ENCODE measurements around the gene SGCE. TPM values are rescaled to one million over a fixed set of nuclear protein-coding genes. Genes with fewer than 3 reads are reported as not detected.

SGCE gene
- total and polyA plus RNA-seq, 9 of the 15 experiments (the other 6 are each of a cell fraction or from before 2014, with no cell fraction given), result 0.09 to 0.46 (median 0.28) TPM; not detected in 5

DNA sequence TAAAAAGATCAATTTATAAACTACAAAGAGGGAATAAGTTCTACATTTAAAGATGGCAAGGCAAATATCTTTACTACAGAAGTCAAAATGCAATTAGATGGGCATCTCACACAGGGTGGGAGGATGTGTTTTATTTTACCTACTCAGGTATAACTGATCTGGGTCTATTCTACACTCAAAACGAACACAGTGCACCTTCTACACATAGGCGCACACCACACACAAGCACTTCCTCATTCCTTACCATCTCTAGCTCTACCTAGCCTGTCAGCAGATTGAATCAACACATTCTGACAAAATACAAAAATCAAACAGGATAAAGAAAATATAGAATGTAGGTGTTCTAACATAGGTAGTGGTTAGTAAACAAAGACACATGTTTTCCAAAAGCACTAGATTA is 64.8 kb downstream of the SGCE start:
- no TSS peak for BruUV-seq (replicated peaks)
- Histone ChIP-seq H3K4me1 (replicated peaks in 1 of 2; ENCODE audit: control insufficient read depth in 2 of 2, insufficient read depth in 2 of 2, low read length in 2 of 2) (no peaks in the 10 kb centered on the region), H3K9me1 (ENCODE audit: control insufficient read depth, insufficient read depth, low read length) (no peaks in the 10 kb centered on the region), H4K20me1 (replicated peaks; ENCODE audit: control insufficient read depth, insufficient read depth, low read length) (no peaks in the 10 kb centered on the region), H3K27ac (ENCODE audit: extremely low read depth, low read depth, low read length) (no peak overlapping the region), H3K9me3 (replicated peaks; ENCODE audit: control insufficient read depth, insufficient read depth, low read depth, low read length) (no peaks in the 10 kb centered on the region), H3K9ac (ENCODE audit: insufficient read depth in 1 of 2, low read depth in 2 of 2, low read length in 2 of 2) (no peak overlapping the region), H3K4me3 (no peak overlapping the region), H3K36me3 (ENCODE audit: control insufficient read depth, insufficient read depth, low read length) (no peaks in the 10 kb centered on the region), H3K27me3 (ENCODE audit: control insufficient read depth in 2 of 2, insufficient read depth in 2 of 2, low read length in 2 of 2) (no peaks in the 10 kb centered on the region), H3K79me2 (ENCODE audit: control insufficient read depth, insufficient read depth, low read length) (no peaks in the 10 kb centered on the region), H2AFZ (ENCODE audit: low read depth, low read length) (no peak overlapping the region), H3K4me2 (ENCODE audit: insufficient read depth, low read length) (no peak overlapping the region)
- ChIA-PET POLR2A (no interaction called here), CTCF (ENCODE audit: low intra/inter-chr PET ratio) (no interaction called here)
- no peak for DNase-seq (ENCODE audit: extremely low read depth in 1 of 4, low spot score in 3 of 4)
- no peak for FAIRE-seq
- 0% methylated on average over 2 of the region's 2 CpGs for WGBS (ENCODE audit: insufficient coverage, low coverage, missing lambda C conversion rate)
- TF ChIP-seq TAF9B (IDR thresholded peaks at IDR 0.05; ENCODE audit: partially characterized antibody) (no peak), SPI1 (IDR thresholded peaks at IDR 0.05; ENCODE audit: borderline replicate concordance, low read depth, low read length) (peak; percentile 64; the same call in 1 of the 2 replicates)
- in situ Hi-C loops (cut with MboI), result no loop called here
- ATAC-seq, result no peak
- intact Hi-C loops (cut with micrococcal nuclease), result no loop called here

DNA sequence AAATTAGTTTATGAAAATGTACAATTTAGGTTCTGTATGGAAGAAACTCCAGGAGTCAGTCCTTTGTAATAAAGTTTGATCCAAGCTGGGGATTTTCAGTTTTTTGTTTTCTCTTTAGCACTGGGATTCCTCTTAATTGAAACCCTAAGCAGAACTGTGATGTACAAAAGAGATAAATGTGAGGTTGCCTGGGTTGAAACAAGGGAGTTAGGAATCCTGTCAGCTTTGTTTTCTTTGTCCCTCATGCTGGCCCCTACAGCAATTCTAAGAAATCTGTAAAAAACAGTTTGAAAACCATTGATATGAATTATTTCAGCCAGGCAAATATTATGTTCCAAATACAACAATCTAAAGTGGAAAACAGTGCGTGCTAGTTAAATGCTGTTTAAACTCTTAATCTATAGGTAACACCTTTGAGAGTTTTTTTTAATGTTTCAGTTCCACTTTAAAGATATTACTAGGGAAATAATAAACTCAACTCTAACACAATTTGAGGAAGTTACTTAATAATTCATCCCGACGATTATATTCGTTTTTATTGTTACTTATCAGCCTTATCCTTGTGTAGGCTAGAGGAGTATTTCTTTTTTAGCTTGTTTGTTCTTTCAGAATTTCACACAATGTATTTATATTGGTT is 65.3 kb downstream of the SGCE start:
- Histone ChIP-seq H4K20me1 (replicated peaks; ENCODE audit: control insufficient read depth, insufficient read depth, low read length) (no peaks in the 10 kb centered on the region), H2AFZ (ENCODE audit: low read depth, low read length) (no peak overlapping the region), H3K9me1 (ENCODE audit: control insufficient read depth, insufficient read depth, low read length) (no peaks in the 10 kb centered on the region), H3K79me2 (ENCODE audit: control insufficient read depth, insufficient read depth, low read length) (no peaks in the 10 kb centered on the region), H3K9ac (ENCODE audit: insufficient read depth in 1 of 2, low read depth in 2 of 2, low read length in 2 of 2) (no peak overlapping the region), H3K4me2 (ENCODE audit: insufficient read depth, low read length) (no peak overlapping the region), H3K36me3 (ENCODE audit: control insufficient read depth, insufficient read depth, low read length) (no peaks in the 10 kb centered on the region), H3K9me3 (replicated peaks; ENCODE audit: control insufficient read depth, insufficient read depth, low read depth, low read length) (no peaks in the 10 kb centered on the region), H3K27me3 (ENCODE audit: control insufficient read depth in 2 of 2, insufficient read depth in 2 of 2, low read length in 2 of 2) (no peaks in the 10 kb centered on the region), H3K27ac (ENCODE audit: extremely low read depth, low read depth, low read length) (no peak overlapping the region), H3K4me1 (replicated peaks in 1 of 2; ENCODE audit: control insufficient read depth in 2 of 2, insufficient read depth in 2 of 2, low read length in 2 of 2) (no peaks in the 10 kb centered on the region), H3K4me3 (no peak overlapping the region)
- no peak for ATAC-seq
- WGBS (ENCODE audit: insufficient coverage, low coverage, missing lambda C conversion rate), result 0% methylated on average over 4 of the region's 4 CpGs
- no peak for TF ChIP-seq MTA3 (IDR thresholded peaks at IDR 0.05; ENCODE audit: borderline replicate concordance)
- TF ChIP-seq NUFIP1 (IDR thresholded peaks at IDR 0.05; ENCODE audit: partially characterized antibody), result no peak
- TF ChIP-seq HIVEP1 (CRISPR knock-in tag; IDR thresholded peaks at IDR 0.05), result no peak
- TF ChIP-seq ZNF77 (CRISPR knock-in tag; IDR thresholded peaks at IDR 0.05), result no peak
- TF ChIP-seq STAG1 (CRISPR knock-in tag; IDR thresholded peaks at IDR 0.05; ENCODE audit: borderline replicate concordance), result no peak
- no peak for TF ChIP-seq ZKSCAN8 (CRISPR knock-in tag; IDR thresholded peaks at IDR 0.05)
- TF ChIP-seq, protein P1, sequence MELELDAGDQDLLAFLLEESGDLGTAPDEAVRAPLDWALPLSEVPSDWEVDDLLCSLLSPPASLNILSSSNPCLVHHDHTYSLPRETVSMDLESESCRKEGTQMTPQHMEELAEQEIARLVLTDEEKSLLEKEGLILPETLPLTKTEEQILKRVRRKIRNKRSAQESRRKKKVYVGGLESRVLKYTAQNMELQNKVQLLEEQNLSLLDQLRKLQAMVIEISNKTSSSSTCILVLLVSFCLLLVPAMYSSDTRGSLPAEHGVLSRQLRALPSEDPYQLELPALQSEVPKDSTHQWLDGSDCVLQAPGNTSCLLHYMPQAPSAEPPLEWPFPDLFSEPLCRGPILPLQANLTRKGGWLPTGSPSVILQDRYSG (tag; conservative IDR thresholded peaks at IDR 0.05; ENCODE audit: low read depth), result no peak
- TF ChIP-seq ZNF41 (CRISPR knock-in tag; conservative IDR thresholded peaks at IDR 0.05), result no peak
- no peak for TF ChIP-seq HDAC2 (IDR thresholded peaks at IDR 0.05)
- TF ChIP-seq SMAD3 (CRISPR knock-in tag; conservative IDR thresholded peaks at IDR 0.05), result no peak
- no peak for TF ChIP-seq CC2D1A (IDR thresholded peaks at IDR 0.05)
- no peak for TF ChIP-seq MAX (CRISPR knock-in tag; IDR thresholded peaks at IDR 0.05)
- no peak for TF ChIP-seq TEAD1 (CRISPR knock-in tag; IDR thresholded peaks at IDR 0.05)
- ChIA-PET POLR2A (no interaction called here), CTCF (ENCODE audit: low intra/inter-chr PET ratio) (no interaction called here)
- no peak for DNase-seq (ENCODE audit: extremely low read depth in 1 of 4, low spot score in 3 of 4)
- FAIRE-seq, result no peak
- in situ Hi-C loops (cut with MboI) (no loop called here), intact Hi-C loops (cut with micrococcal nuclease) (no loop called here)
- no TSS peak for BruUV-seq (replicated peaks)
